Effector memory CD8-positive, alpha-beta T cell (primary cell): Measurements from ENCODE around the gene C16orf90.
"Not testable (repeated sequence)": the region's sequence is repeated elsewhere in the genome, so short reads cannot be mapped to it uniquely, and the experiment has no call there.

Experiments used
- ATAC-seq: fragments of 150-1000 bp; cut with Tn5 transposase; replicated peaks from 2 replicates; pipeline ENCODE4 v1.10.0; 2021; ENCODE audit warnings: mild to moderate bottlenecking, moderate library complexity
- DNase-seq, 3 experiments: peaks; one replicate each; pipeline ENCODE4 v3.0.0; 2021
- H3K27ac Mint-ChIP-seq, 2 donors: one replicate each; pipeline ENCODE4 v1.8.0; 2022; ENCODE audit warnings: mild to moderate bottlenecking in 2 of 2, mixed read lengths in 2 of 2, moderate library complexity in 2 of 2
- H3K27me3 Mint-ChIP-seq, 2 donors: one replicate each; pipeline ENCODE4 v1.8.0; 2022; ENCODE audit warnings: mixed read lengths in 2 of 2
- H3K36me3 Mint-ChIP-seq: one replicate; pipeline ENCODE4 v1.8.0; 2022; ENCODE audit warnings: mild to moderate bottlenecking, moderate library complexity, mixed read lengths; ENCODE audit not compliant: insufficient read depth
- H3K4me1 Mint-ChIP-seq, 2 donors: one replicate each; pipeline ENCODE4 v1.8.0; 2022; ENCODE audit warnings: low read depth in 2 of 2, mixed read lengths in 2 of 2
- H3K4me3 Mint-ChIP-seq, 2 donors: one replicate each; pipeline ENCODE4 v1.8.0; 2022; ENCODE audit warnings: mild to moderate bottlenecking in 2 of 2, mixed read lengths in 2 of 2, moderate library complexity in 2 of 2
- H3K9me3 Mint-ChIP-seq, 2 donors: one replicate each; pipeline ENCODE4 v1.8.0; 2022; ENCODE audit warnings: mixed read lengths in 2 of 2
- total RNA-seq, 9 experiments: gene quantifications; one replicate each; lab custom pipeline; 2026; lab: John Stamatoyannopoulos, UW

C16orf90 gene
- 0 reads per million in 9 experiments for total RNA-seq

DNA sequence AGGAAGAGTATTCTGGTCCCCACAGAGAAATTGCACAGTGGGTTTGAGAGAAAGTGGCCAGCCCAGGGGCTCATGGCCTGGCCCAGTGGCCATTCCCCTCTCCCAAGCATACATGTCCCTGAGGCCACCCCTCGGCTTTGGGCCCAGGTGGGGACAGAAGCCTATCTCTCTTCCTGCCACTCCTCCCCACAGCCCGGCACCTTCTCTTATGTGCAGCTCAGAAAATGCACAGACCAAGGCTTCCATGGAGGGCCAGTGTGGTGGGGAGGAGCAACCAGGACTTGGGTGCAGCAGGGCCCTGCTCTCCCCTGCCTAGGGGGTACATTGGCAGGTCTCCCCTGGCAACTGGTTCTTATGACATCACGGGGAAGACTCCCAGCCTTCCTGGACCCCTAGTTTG is at the start of gene C16orf90:
Gene C16orf90 (minus strand): TSS at position 314 of the 400 bp plus-strand sequence. CDS start 68 bp downstream, at position 246.
- H3K4me1 Mint-ChIP-seq: peaks cover 3 to 8% of the 10 kb centered on the region in 2 donors
- H3K4me3 Mint-ChIP-seq: no peak within 1 kb of the TSS
- DNase-seq (no peak), ATAC-seq (no peak)
- no peak within 1 kb of the TSS for H3K27ac Mint-ChIP-seq
- H3K27me3 Mint-ChIP-seq: no peaks in the 10 kb centered on the region
- peaks cover 17% of the 10 kb centered on the region for H3K36me3 Mint-ChIP-seq
- no peaks in the 10 kb centered on the region for H3K9me3 Mint-ChIP-seq

GRCh38 chr16:3542601-3543373 is 47.5 kb upstream of the C16orf90 start:
- peaks cover 3 to 4% of the 10 kb centered on the region in 2 donors for H3K4me1 Mint-ChIP-seq
- H3K27me3 Mint-ChIP-seq: no peaks in the 10 kb centered on the region
- DNase-seq (no peak), ATAC-seq (no peak)
- peaks cover 58% of the 10 kb centered on the region for H3K36me3 Mint-ChIP-seq
- no peaks in the 10 kb centered on the region for H3K9me3 Mint-ChIP-seq
- no peak overlapping the region for H3K4me3 Mint-ChIP-seq
- H3K27ac Mint-ChIP-seq: peak overlapping the region in 1 of 2 donors; percentile 60

GRCh38 chr16:3541527-3542155 is 46.4 kb upstream of the C16orf90 start:
- H3K4me1 Mint-ChIP-seq: peaks cover 0 to 4% of the 10 kb centered on the region in 2 donors
- ATAC-seq: no peak
- peaks cover 55% of the 10 kb centered on the region for H3K36me3 Mint-ChIP-seq
- H3K4me3 Mint-ChIP-seq: no peak overlapping the region
- H3K27me3 Mint-ChIP-seq: no peaks in the 10 kb centered on the region
- DNase-seq: no peak
- peak overlapping the region in 1 of 2 donors; percentile 60 for H3K27ac Mint-ChIP-seq
- H3K9me3 Mint-ChIP-seq: no peaks in the 10 kb centered on the region

- peaks cover 11 to 18% of the 10 kb centered on the region in 2 donors for H3K4me1 Mint-ChIP-seq
- H3K9me3 Mint-ChIP-seq: no peaks in the 10 kb centered on the region
- H3K27me3 Mint-ChIP-seq: no peaks in the 10 kb centered on the region
- ATAC-seq (no peak), DNase-seq (no peak)
- H3K4me3 Mint-ChIP-seq: no peak overlapping the region
- peaks cover 36% of the 10 kb centered on the region for H3K36me3 Mint-ChIP-seq
- H3K27ac Mint-ChIP-seq: peak overlapping the region in 1 of 2 donors; percentile 53
Measured at GRCh38 chr16:3538222-3538621, 42.9 kb upstream of the C16orf90 start.

DNA sequence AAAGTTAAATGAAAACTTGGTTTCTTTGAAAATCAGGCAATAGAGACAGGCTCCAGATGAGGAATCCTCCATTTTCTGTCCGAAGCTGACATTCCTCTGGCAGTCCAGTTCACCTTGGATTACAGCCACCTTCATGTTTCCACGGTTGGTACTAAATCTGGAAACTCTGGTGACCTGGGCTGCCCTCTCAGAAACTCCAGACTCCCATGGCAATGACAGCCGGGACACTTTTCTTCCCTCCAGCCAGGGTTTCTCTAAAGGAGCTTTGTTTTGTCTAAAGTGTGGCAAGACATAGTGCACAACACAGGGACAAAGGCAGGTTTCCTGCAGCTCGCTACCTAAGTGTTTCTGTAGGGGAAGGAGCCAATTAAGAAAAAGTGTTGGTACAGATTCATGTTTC is 41.6 kb upstream of the C16orf90 start:
- ATAC-seq: no peak
- Mint-ChIP-seq H3K9me3 (no peaks in the 10 kb centered on the region), H3K4me3 (no peak overlapping the region), H3K27ac (peak overlapping the region; percentile 66 to 84), H3K27me3 (no peaks in the 10 kb centered on the region), H3K36me3 (peaks cover 35% of the 10 kb centered on the region), H3K4me1 (peaks cover 11 to 18% of the 10 kb centered on the region in 2 donors)
- no peak for DNase-seq

DNA sequence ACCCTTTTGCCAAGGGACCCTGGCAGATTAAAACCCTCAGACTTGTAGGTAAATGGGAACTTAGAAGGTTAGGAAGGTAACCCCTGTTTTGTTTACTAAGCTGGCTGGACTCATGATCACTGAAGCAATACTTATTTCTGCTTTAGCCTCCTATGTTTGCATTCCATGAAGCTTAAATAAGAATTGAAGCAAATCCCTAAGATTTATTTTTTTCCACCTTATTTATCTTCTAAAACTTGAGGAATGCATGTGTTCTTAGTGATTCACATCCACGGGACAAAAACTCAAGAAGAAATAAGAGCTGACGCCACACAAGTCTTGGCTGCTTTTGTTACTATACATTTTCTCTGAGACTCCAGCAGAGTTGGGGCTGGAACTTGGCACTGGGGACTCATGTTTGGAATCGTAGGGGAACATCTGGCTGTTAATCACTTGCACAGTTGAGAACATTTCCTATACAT is 41.0 kb upstream of the C16orf90 start:
- peaks cover 11 to 18% of the 10 kb centered on the region in 2 donors for H3K4me1 Mint-ChIP-seq
- no peak overlapping the region for H3K4me3 Mint-ChIP-seq
- ATAC-seq (no peak), DNase-seq (no peak)
- H3K9me3 Mint-ChIP-seq: no peaks in the 10 kb centered on the region
- H3K27ac Mint-ChIP-seq: peak overlapping the region; percentile 81 to 84
- peaks cover 33% of the 10 kb centered on the region for H3K36me3 Mint-ChIP-seq
- H3K27me3 Mint-ChIP-seq: no peaks in the 10 kb centered on the region

GRCh38 chr16:3534126-3534525 is 38.8 kb upstream of the C16orf90 start:
- H3K4me3 Mint-ChIP-seq: no peak overlapping the region
- no peaks in the 10 kb centered on the region for H3K27me3 Mint-ChIP-seq
- peaks cover 11 to 18% of the 10 kb centered on the region in 2 donors for H3K4me1 Mint-ChIP-seq
- no peaks in the 10 kb centered on the region for H3K9me3 Mint-ChIP-seq
- H3K36me3 Mint-ChIP-seq: peaks cover 19% of the 10 kb centered on the region
- ATAC-seq (no peak), DNase-seq (no peak)
- peak overlapping the region; percentile 81 to 84 for H3K27ac Mint-ChIP-seq

GRCh38 chr16:3532741-3533140 is 37.5 kb upstream of the C16orf90 start:
- Mint-ChIP-seq H3K4me3 (no peak overlapping the region), H3K4me1 (peaks cover 16 to 18% of the 10 kb centered on the region in 2 donors), H3K27ac (peak overlapping the region in 1 of 2 donors; percentile 77), H3K9me3 (no peaks in the 10 kb centered on the region), H3K27me3 (no peaks in the 10 kb centered on the region), H3K36me3 (peaks cover 18% of the 10 kb centered on the region)
- ATAC-seq (no peak), DNase-seq (no peak)

- DNase-seq (no peak), ATAC-seq (no peak)
- Mint-ChIP-seq H3K4me3 (no peak overlapping the region), H3K27ac (no peak overlapping the region), H3K27me3 (no peaks in the 10 kb centered on the region), H3K4me1 (peaks cover 17 to 18% of the 10 kb centered on the region in 2 donors), H3K36me3 (peaks cover 29% of the 10 kb centered on the region), H3K9me3 (no peaks in the 10 kb centered on the region)
Measured at GRCh38 chr16:3530371-3530914, 35.2 kb upstream of the C16orf90 start.

DNA sequence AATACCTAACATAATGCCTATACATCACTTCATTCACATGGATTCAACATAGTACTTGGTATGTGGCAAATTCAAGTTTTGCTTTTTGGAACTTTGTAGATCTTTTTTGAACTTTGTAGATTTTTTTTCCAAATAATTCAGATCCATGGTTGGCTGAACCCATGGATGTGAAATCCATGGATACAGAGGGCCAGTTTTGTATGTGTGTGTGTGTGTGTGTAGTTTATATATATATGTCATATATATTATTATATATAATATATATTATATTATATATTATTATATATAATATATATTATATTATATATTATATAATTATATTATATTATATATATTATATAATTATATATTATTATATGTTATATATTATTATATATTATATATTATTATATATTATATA is 33.9 kb upstream of the C16orf90 start:
- H3K36me3 Mint-ChIP-seq: peaks cover 34% of the 10 kb centered on the region
- peaks cover 10 to 12% of the 10 kb centered on the region in 2 donors for H3K4me1 Mint-ChIP-seq
- H3K27me3 Mint-ChIP-seq: no peaks in the 10 kb centered on the region
- no peak overlapping the region for H3K27ac Mint-ChIP-seq
- ATAC-seq: no peak
- no peaks in the 10 kb centered on the region for H3K9me3 Mint-ChIP-seq
- DNase-seq: no peak
- no peak overlapping the region for H3K4me3 Mint-ChIP-seq

GRCh38 chr16:3528406-3528805 is 33.1 kb upstream of the C16orf90 start:
- H3K36me3 Mint-ChIP-seq: peaks cover 36% of the 10 kb centered on the region
- peak overlapping the region in 1 of 2 donors; percentile 83 for H3K27ac Mint-ChIP-seq
- ATAC-seq: no peak
- H3K4me3 Mint-ChIP-seq: no peak overlapping the region
- DNase-seq: no peak
- H3K9me3 Mint-ChIP-seq: no peaks in the 10 kb centered on the region
- peaks cover 6 to 9% of the 10 kb centered on the region in 2 donors for H3K4me1 Mint-ChIP-seq
- H3K27me3 Mint-ChIP-seq: no peaks in the 10 kb centered on the region

DNA sequence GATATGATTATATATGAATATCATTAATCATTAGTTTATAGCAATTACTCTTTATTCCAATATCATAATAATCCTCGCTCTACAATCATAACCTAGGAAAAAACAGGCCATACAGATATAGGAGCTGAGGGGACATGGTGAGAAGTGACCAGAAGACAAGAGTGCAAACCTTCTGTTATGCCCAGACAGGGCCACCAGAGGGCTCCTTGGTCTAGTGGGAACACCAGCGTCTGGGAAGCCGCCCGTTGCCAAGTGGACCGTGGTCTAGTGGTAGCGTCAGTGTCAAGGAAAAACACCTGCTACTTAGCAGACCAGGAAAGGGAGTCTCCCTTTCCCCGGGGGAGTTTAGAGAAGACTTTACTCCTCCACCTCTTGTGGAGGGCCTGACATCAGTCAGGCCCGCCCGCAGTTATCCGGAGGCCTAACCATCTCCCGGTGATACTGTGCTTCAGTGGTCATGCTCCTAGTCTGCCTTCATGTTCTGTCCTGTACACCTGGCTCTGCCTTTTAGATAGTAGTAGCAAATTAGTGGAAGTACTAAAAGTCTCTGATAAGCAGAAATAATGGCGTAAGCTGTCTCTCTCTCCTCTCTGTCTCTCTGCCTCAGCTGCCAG is 32.0 kb upstream of the C16orf90 start:
- not testable (repeated sequence) for H3K4me3 Mint-ChIP-seq, ATAC-seq, H3K27me3 Mint-ChIP-seq, H3K9me3 Mint-ChIP-seq, H3K4me1 Mint-ChIP-seq
- peak; percentile 40 to 47 (median 44) for DNase-seq
- peak overlapping the region in 1 of 2 donors; percentile 83 for H3K27ac Mint-ChIP-seq
- H3K36me3 Mint-ChIP-seq: peaks cover 32% of the 10 kb centered on the region

GRCh38 chr16:3525951-3526350 is 30.7 kb upstream of the C16orf90 start:
- H3K27ac Mint-ChIP-seq: no peak overlapping the region
- no peak for ATAC-seq

More at GRCh38 chr16:3525951-3526350, 30.7 kb upstream of the C16orf90 start:
- H3K4me1 Mint-ChIP-seq: peaks cover 6 to 9% of the 10 kb centered on the region in 2 donors
- peaks cover 23% of the 10 kb centered on the region for H3K36me3 Mint-ChIP-seq
- H3K9me3 Mint-ChIP-seq: no peaks in the 10 kb centered on the region
- no peaks in the 10 kb centered on the region for H3K27me3 Mint-ChIP-seq
- H3K4me3 Mint-ChIP-seq: no peak overlapping the region
- DNase-seq: no peak
